Activated T-cell treated with anti-CD3 and anti-CD28 coated beads, Interleukin-2, amount 50 U/mL, for 4 hours (primary cell): Measurements from ENCODE around the gene ETF1. TPM values are rescaled to one million over a fixed set of nuclear protein-coding genes. Genes with fewer than 3 reads are reported as not detected.

Experiments
- ATAC-seq, 2 donors: fragments of 200-7000 bp; cut with Tn5 transposase; one replicate each; pipeline ENCODE4 v1.10.0; 2021
- DNase-seq: peaks from one replicate; pipeline ENCODE4 v3.0.0-alpha.2; 2020
- H3K27me3 Mint-ChIP-seq: one replicate; pipeline ENCODE4 v1.8.0; 2021; ENCODE audit warnings: low read depth, mixed read lengths
- H3K36me3 Mint-ChIP-seq: one replicate; pipeline ENCODE4 v1.8.0; 2022; ENCODE audit warnings: mixed read lengths; ENCODE audit not compliant: insufficient read depth
- H3K4me1 Mint-ChIP-seq: one replicate; pipeline ENCODE4 v1.8.0; 2021; ENCODE audit warnings: low read depth, mixed read lengths
- H3K4me3 Mint-ChIP-seq: one replicate; pipeline ENCODE4 v1.8.0; 2021; ENCODE audit warnings: mild to moderate bottlenecking, moderate library complexity, mixed read lengths
- H3K9me3 Mint-ChIP-seq: one replicate; pipeline ENCODE4 v1.8.0; 2021; ENCODE audit warnings: mixed read lengths
- total RNA-seq, 3 donors: library from RNA; stranded (reverse); gene quantifications; one replicate each; pipeline ENCODE4 v1.2.1, GENCODE V29; 2021

Gene ETF1
- 100 to 1,000 TPM; 261 to 279 (median 270) TPM for total RNA-seq

DNA sequence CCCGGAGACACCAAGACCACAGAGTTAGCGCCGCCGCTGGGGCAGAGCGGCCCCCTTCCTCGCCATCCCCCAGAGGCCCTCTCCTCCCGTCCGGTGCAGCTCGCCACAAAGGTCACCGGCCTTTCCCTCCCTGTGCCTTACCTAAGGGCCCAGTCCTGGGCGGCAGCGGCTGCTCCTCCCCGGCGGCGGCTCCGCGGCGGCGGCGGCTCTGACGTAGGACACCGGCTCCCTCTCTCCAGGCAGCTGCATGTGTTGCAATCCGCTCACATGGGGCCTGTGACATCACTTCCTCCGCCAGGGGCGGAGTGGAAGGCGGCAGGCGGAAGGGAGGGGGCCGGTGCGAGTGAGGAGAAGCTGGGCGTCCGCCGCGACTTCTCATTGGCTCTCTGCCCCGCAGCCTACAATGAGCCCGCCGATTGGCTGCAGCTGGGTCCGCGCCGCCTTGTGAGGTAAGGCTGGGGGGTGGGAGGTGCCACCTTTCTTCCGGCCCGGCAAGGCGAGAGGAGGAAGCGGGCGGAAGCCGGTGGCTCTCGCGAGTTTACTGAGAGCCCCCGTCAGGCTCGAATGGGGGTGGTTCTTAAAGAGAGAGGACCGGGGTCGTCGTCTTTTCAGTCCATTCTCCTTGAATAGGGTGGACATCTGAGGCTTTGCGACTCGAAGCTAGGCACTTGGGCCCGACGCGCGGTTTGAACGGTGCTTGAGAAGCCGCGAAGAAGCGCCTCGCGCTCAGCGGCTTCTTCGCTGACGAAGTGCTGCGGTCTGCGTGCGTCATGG lies at the start of gene ETF1:
Gene ETF1, minus strand, starts transcription at position 281 of the 774 bp plus-strand sequence. CDS start 318 bp downstream, outside the sequence.
- H3K4me3 Mint-ChIP-seq: peak within 1 kb of the TSS; percentile 99
- DNase-seq (peak; percentile 99), ATAC-seq (peak; percentile 88 to 90)
- H3K36me3 Mint-ChIP-seq: peaks cover 33% of the 10 kb centered on the region
- no peaks in the 10 kb centered on the region for H3K9me3 Mint-ChIP-seq
- H3K27me3 Mint-ChIP-seq: no peaks in the 10 kb centered on the region
- peaks cover 66% of the 10 kb centered on the region for H3K4me1 Mint-ChIP-seq

DNA sequence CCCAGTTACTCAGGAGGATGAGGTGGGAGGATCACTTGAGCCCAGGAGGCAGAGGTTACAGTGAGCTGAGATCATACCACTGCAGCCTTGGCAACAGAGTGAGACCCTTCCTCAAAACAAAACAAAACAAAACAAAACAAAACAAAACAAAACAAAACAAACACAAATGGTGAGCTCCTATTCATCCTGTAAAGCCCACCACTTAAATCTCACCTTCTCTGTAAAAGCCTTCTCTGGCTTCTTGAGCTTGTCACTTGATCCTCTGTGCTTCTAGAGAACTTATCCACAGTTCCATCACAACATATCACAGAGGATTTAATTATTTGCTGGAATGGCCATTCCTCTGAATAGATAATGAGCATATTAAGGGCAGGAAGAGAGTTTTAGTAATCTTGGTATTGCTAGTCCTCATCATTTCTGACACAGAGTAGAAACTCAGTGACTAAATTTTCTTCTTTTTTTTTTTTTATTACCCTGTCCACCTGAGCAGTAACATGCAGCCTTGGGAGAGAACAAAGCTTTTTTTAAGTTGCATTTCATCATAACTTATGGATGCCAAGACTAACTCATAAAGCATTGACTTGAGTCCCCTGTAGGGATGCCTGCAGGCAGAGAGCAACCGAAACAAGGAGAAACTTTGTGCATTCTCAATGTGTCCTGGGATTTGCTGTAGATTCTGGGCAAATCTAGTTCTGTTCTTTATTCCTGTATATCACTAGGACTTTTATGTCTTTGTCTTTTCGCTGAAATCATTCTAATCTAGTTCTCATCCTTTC lies 45.2 kb upstream of the ETF1 start:
- no peak overlapping the region for H3K4me3 Mint-ChIP-seq
- no peak for DNase-seq
- no peaks in the 10 kb centered on the region for H3K4me1 Mint-ChIP-seq
- peaks cover 7% of the 10 kb centered on the region for H3K27me3 Mint-ChIP-seq
- no peaks in the 10 kb centered on the region for H3K36me3 Mint-ChIP-seq
- ATAC-seq: no peak
- H3K9me3 Mint-ChIP-seq: no peaks in the 10 kb centered on the region

DNA sequence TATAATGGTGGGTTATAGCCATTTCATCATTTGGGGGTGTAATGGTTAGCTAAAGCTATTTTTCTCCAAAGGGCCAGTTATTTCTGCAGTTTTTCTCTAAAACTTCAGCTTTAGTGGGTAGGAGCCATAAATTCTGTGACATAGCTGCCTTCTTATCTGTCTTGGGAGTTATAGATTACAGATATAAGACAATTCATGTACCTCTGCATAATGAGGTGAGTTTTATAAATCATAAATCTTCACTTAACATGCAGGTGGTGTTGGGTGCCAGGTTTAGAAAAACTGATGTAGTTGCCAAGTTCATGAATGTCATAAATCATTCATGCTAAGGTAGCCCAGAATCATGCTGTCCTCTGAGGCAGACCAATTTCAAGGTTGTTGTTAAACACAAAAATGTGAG lies 42.1 kb upstream of the ETF1 start:
- H3K4me1 Mint-ChIP-seq: no peaks in the 10 kb centered on the region
- no peaks in the 10 kb centered on the region for H3K36me3 Mint-ChIP-seq
- ATAC-seq: no peak
- no peak overlapping the region for H3K4me3 Mint-ChIP-seq
- no peak for DNase-seq
- H3K9me3 Mint-ChIP-seq: no peaks in the 10 kb centered on the region
- H3K27me3 Mint-ChIP-seq: peaks cover 7% of the 10 kb centered on the region

DNA sequence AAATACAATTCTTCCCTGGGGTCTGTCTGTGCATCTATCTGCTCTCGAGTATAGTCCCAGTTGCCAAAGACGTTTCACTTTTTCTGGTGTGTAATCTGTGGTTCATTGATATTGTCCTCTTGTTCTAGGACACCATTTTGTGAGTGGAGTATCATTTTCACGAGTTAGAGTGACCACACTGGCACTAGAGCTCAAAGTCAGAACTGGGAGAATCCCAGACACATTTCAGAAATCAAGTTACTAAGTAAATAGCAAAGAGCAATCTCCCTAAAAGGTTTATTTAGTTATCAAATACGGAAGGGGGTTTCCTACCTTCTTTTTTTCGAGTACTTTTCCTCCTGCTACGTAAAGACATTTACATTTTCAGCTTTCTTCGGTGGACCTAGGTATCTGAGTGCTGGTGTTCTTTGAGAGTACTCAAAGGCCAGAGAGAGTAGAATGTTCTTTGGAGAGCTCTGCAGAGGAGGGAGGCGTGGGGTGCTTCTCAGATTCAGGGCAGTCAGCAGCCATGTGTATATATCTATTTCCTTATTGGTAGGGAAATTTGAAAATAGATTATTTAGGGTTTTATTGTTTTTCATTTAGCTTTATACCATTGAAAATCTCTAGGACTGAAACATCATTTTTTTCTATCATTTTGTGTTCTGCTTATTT lies 41.1 kb upstream of the ETF1 start:
- no peak for DNase-seq
- no peak for ATAC-seq
- no peak overlapping the region for H3K4me3 Mint-ChIP-seq

DNA sequence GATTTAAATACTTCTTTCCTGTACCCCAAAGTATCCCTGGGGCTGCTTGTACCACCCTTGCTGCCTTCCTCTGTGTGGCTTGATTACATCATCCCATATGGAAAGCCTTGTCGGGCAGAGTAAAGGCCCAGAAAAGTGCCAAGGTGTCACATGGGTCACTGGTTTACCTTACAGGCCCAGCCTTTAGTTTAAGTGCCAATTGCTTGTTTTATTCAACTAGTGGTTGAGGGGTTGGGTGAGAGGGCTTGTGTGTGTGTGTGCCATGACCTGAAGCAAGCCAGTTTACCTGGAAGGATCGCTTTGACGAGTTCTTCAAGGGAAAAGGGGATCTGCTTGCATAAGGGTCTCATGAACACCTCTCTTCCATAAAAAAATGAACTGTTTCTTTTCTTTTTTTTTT lies 39.9 kb upstream of the ETF1 start:
- no peaks in the 10 kb centered on the region for H3K4me1 Mint-ChIP-seq
- H3K36me3 Mint-ChIP-seq: no peaks in the 10 kb centered on the region
- no peak overlapping the region for H3K4me3 Mint-ChIP-seq
- peaks cover 7% of the 10 kb centered on the region for H3K27me3 Mint-ChIP-seq
- DNase-seq (no peak), ATAC-seq (no peak)
- H3K9me3 Mint-ChIP-seq: no peaks in the 10 kb centered on the region

More for the DNA sequence above, 41.1 kb upstream of the ETF1 start:
- Mint-ChIP-seq H3K9me3 (no peaks in the 10 kb centered on the region), H3K27me3 (peaks cover 7% of the 10 kb centered on the region), H3K4me1 (no peaks in the 10 kb centered on the region), H3K36me3 (no peaks in the 10 kb centered on the region)

DNA sequence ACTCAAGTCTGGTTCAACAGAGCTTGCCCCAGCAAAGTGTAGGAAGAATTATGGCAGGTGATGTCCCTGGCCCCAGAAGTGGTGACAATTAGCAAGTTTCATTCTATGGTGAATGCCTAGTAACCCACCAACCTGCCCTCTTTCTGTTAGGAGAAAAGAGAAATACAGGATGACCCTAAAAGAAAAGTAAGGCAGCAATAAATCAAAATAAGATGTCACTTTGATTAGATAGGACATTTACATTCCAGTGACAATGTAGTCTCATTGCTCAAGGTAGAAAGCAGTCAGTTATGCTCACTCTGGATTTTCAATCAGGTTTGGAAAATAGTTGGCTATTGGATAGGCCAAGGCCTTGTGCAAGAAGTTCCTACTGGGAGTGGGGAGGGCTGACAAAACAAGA lies 37.7 kb upstream of the ETF1 start:
- Mint-ChIP-seq H3K27me3 (peaks cover 4% of the 10 kb centered on the region), H3K9me3 (peaks cover 3% of the 10 kb centered on the region), H3K4me3 (no peak overlapping the region), H3K36me3 (no peaks in the 10 kb centered on the region), H3K4me1 (peaks cover 4% of the 10 kb centered on the region)
- no peak for DNase-seq
- no peak for ATAC-seq

DNA sequence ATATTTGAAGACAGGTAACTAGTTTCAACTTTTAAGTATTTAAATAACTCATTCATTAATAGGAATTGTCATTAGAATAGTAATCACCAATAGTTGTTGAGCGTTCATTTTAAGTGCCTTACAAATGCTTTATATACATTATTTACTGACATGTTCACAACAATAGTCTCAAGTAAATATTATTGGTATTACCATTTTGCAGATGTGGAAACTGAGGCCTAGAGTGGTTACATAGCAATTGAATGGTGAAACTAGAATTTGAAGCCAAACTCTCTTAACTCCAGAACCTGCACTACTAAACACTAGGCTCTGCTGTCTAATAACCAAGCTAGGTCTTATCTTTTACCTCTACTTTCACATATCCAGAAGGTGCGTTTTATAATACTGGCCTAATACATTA lies 37.0 kb upstream of the ETF1 start:
- no peak overlapping the region for H3K4me3 Mint-ChIP-seq
- H3K9me3 Mint-ChIP-seq: peaks cover 3% of the 10 kb centered on the region
- DNase-seq (no peak), ATAC-seq (no peak)
- peaks cover 4% of the 10 kb centered on the region for H3K27me3 Mint-ChIP-seq
- peaks cover 1% of the 10 kb centered on the region for H3K36me3 Mint-ChIP-seq
- H3K4me1 Mint-ChIP-seq: peaks cover 6% of the 10 kb centered on the region

DNA sequence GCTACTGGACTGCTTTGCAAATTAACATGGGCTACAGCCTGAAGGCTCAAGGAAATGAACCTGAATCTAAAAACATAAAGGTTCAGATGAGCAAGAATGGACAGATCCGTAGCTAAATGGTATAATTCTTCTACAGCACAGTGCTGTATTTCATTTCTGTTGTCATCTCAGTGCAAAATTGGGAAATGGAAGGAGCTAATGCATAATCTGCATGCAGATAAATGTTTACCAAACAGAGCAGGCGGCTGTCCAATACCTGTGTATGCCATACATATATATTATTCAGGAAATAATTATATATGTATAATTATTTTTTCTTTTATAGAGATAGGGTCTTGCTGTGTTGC lies 36.5 kb upstream of the ETF1 start:
- no peak overlapping the region for H3K4me3 Mint-ChIP-seq
- DNase-seq (no peak), ATAC-seq (no peak)
- peaks cover 3% of the 10 kb centered on the region for H3K9me3 Mint-ChIP-seq
- peaks cover 10% of the 10 kb centered on the region for H3K4me1 Mint-ChIP-seq
- no peaks in the 10 kb centered on the region for H3K27me3 Mint-ChIP-seq
- peaks cover 5% of the 10 kb centered on the region for H3K36me3 Mint-ChIP-seq

DNA sequence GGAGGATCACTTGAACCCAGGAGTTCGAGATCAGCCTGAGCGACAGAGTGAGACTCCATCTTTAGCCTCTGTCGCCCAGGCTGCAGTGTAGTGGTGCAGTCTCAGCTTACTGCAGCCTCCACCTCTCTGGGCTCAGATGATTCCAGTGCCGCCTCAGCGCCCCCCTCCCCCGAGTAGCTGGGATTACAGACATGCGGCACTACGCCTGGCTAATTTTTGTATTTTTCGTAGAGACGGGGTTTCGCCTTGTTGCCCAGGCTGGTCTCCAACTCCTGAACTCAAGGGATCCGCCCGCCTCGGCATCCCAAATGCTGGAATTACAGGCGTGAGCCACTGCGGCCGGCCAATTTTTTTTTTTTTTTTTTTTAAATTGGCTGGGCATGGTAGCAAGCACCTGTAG lies 34.4 kb upstream of the ETF1 start:
- ATAC-seq (no peak), DNase-seq (no peak)
- H3K27me3 Mint-ChIP-seq: no peaks in the 10 kb centered on the region
- peaks cover 20% of the 10 kb centered on the region for H3K4me1 Mint-ChIP-seq
- H3K36me3 Mint-ChIP-seq: peaks cover 20% of the 10 kb centered on the region
- no peak overlapping the region for H3K4me3 Mint-ChIP-seq
- peaks cover 3% of the 10 kb centered on the region for H3K9me3 Mint-ChIP-seq

DNA sequence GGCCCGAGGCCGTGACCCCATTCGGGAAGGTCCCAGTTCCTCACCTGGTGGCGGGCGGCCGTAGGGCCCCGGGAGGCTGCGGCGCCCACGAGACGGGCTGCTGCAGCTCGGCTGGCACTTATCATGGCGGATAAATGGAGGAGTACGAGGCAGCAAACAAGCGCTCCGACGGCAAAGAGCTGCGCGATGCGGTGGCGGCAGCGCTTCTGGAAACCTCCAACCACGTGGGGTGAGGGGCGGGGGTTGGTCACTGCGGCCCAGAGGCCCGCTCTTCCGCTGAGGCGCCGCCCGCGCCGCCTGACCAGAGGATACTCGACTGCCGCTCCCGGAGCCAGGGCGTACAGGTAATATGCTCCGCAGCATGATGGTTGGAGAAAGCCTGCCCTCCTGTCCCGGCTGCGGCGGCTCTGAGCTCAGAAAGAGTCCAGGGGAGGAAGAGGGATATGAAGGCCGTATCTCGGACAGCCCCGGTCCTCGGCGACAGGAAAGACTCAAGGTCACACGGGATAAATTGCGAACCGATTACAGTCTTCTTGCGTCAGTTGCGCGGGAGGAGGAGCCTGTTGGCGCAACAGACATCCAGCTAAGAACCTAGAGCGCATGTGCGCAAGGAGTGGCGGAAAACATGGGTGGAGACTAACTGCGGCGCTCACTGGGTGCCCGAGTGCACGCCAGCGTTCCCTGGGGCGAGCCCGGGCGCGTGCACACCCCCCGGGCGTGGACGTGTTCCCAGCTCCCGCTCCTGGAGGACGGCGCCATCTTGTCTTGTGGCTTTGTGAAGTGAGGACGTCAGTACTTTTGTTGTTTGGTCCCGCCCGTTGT lies 32.4 kb upstream of the ETF1 start, which contains the start of gene HSPA9:
Gene HSPA9, minus strand, starts transcription at position 208 of the 822 bp plus-strand sequence. Its CDS starts 83 bp downstream, at position 125.
- DNase-seq (peak; percentile 95), ATAC-seq (peak; percentile 89 to 90)
- Mint-ChIP-seq H3K4me1 (peaks cover 31% of the 10 kb centered on the region), H3K4me3 (peak within 1 kb of the TSS; percentile 99), H3K36me3 (peaks cover 29% of the 10 kb centered on the region), H3K27me3 (no peaks in the 10 kb centered on the region), H3K9me3 (peaks cover 3% of the 10 kb centered on the region)

DNA sequence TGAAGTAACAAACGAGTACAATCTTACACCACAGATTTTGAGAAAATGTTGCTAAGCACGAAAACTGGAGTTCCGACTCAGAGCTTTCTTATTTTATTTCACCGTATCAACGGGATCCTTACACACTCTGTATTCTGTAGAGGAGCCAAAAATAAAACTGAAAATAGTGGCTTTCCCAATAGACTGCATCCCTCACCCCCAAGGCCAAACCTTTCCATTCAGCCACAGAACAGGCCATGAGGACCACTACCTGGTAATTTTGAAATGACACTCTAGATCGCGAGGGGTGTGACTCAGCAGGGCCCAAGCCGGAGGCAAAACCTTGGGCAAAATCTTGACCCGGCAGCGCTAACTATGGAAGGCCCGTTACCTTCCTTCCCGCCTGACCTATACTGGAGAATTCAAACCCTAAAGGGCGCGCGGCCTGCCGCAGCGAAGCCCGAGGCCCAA lies 31.7 kb upstream of the ETF1 start:
- H3K9me3 Mint-ChIP-seq: peaks cover 3% of the 10 kb centered on the region
- DNase-seq (no peak), ATAC-seq (peak; percentile 21 to 34)
- no peaks in the 10 kb centered on the region for H3K27me3 Mint-ChIP-seq
- peaks cover 33% of the 10 kb centered on the region for H3K36me3 Mint-ChIP-seq
- peak overlapping the region; percentile 99 for H3K4me3 Mint-ChIP-seq
- peaks cover 34% of the 10 kb centered on the region for H3K4me1 Mint-ChIP-seq

DNA sequence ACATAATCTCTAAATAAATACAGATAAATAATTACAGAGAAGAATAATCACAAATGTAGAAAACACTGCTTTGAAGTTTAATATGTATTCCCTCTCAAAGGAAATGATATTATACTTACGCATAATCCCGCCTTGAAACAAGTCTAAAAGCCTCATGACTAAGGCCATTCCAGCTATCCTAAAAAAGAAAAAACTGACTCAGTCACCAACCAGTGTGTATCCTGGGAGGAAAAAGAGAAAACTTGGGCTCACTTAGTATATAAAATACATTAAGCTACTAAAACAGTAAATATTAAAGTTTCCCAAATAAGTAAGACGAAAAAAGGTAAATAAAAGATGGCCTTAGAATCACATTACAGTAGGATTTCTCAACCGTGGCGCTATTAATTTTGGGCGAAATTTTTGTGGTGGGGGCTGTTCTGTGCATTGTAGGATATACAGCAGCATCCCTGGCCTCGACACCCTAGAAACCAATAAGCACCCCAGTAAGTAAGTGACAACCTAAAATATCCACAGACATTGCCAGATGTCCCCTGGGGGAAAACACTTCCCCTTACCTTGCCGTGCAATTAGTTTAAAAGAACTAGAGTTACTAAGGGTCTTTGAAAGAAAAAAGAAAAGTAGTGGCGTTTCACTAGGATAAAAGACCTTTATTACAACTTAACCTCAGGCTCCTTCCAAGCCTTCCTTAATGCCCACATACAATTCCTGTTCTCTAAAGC lies 31.1 kb upstream of the ETF1 start:
- H3K36me3 Mint-ChIP-seq: peaks cover 36% of the 10 kb centered on the region
- ATAC-seq (no peak), DNase-seq (no peak)
- H3K27me3 Mint-ChIP-seq: no peaks in the 10 kb centered on the region
- H3K9me3 Mint-ChIP-seq: peaks cover 3% of the 10 kb centered on the region
- peak overlapping the region; percentile 99 for H3K4me3 Mint-ChIP-seq
- H3K4me1 Mint-ChIP-seq: peaks cover 39% of the 10 kb centered on the region

DNA sequence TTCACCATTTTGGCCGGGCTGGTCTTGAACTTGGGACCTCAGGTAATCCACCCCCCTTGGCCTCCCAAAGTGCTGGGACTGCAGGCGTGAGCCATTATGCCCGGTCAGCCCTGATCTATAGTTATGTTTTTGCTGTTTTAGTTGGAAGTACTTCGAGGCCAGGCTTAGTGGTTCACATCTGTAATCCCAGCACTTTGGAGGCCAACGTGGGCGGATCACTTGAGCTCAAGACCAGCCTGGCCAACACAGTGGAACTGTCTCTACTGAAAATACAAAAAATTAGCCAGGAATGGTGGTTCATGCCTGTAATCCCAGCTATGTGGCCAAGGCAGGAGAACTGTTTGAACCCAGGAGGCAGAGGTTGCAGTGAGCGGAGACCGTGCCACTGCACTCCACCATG lies 30.2 kb upstream of the ETF1 start:
- Mint-ChIP-seq H3K9me3 (peaks cover 3% of the 10 kb centered on the region), H3K36me3 (peaks cover 45% of the 10 kb centered on the region)

More for the DNA sequence above, 30.2 kb upstream of the ETF1 start:
- no peak for DNase-seq
- peaks cover 47% of the 10 kb centered on the region for H3K4me1 Mint-ChIP-seq
- ATAC-seq: no peak
- no peaks in the 10 kb centered on the region for H3K27me3 Mint-ChIP-seq
- peak overlapping the region; percentile 99 for H3K4me3 Mint-ChIP-seq
